ENCODE measurements around the gene DNAJA4.
A peak's percentile ranks its signal among the peaks of the same experiment; 100 is the strongest.

The DNAJA4 gene

GRCh38 chr15:78284758-78285157 lies 20.4 kb downstream of the DNAJA4 start:
- DNase-seq, result no peak

GRCh38 chr15:78290222-78290621 lies 25.9 kb downstream of the DNAJA4 start:
- DNase-seq, result no peak

DNA sequence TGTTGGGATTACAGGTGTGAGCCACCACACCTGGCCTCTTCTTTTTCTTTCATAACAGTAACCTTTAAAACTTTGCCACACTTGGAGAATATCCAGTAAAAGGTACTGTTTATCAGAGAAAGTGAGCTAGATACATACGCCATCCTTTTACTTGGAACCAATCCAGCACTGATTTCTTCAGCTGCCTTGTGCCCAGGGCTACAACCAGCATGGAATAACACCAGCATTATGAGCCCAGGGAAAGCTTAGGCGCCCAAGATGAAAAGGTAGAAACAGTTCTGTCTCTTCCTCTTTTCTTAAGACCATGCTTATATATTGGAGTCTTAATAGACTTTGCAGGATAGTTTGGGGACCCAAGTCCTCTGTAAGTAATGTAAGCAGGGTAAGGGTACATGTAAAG lies 26.7 kb downstream of the DNAJA4 start:
- DNase-seq, result no peak

- no peak for DNase-seq
These were observed 27.3 kb downstream of the DNAJA4 start for GRCh38 chr15:78291698-78292097.

GRCh38 chr15:78292219-78292618 lies 27.9 kb downstream of the DNAJA4 start:
- no peak for DNase-seq

- DNase-seq, result peak; percentile 88
These were observed 35.0 kb downstream of the DNAJA4 start, which contains the start of gene SKIC8 for GRCh38 chr15:78299101-78299930. Gene SKIC8 (minus strand): TSS chr15:78299609. CDS start chr15:78295686, 3,923 bp downstream.

DNA sequence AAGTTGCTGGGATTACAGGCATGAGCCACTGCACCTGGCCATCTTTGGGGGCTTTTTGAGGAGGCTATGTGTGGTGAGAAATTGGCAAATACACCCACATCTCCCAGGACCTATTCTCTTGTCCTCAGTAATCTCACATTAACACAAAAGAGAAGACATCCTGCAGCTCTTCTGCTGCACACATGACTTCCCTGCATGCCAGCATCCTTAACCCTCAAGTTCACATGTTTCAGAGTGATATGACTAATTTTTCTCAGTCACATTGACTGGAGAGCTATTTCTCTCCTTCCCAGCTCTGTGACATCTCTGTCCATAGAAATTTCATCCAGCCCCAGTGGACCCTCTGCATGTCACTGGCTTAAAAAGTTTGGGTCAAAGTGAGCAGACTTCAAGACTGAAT lies 37.0 kb downstream of the DNAJA4 start:
- no peak for DNase-seq

DNA sequence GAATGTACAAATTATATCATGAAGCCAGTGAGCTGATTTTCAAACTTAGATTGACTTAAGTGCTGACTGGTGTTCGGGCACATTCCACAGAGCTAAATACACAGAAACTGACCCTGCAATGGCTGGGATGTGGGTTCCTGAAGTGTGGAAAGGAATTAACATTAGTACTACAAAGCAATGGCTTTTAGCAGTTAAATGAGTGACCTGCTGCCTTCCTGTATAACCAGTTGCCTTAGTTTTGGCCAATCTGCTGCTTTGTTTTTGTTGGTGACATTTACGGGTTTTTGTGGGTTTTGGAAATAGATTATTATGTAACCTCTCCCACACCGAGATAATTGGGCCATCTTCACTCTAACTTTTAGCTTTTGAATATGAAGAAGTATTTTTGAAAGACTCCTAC lies 37.5 kb downstream of the DNAJA4 start:
- no peak for DNase-seq

GRCh38 chr15:78302579-78303312 lies 38.4 kb downstream of the DNAJA4 start:
- DNase-seq, result no peak

DNA sequence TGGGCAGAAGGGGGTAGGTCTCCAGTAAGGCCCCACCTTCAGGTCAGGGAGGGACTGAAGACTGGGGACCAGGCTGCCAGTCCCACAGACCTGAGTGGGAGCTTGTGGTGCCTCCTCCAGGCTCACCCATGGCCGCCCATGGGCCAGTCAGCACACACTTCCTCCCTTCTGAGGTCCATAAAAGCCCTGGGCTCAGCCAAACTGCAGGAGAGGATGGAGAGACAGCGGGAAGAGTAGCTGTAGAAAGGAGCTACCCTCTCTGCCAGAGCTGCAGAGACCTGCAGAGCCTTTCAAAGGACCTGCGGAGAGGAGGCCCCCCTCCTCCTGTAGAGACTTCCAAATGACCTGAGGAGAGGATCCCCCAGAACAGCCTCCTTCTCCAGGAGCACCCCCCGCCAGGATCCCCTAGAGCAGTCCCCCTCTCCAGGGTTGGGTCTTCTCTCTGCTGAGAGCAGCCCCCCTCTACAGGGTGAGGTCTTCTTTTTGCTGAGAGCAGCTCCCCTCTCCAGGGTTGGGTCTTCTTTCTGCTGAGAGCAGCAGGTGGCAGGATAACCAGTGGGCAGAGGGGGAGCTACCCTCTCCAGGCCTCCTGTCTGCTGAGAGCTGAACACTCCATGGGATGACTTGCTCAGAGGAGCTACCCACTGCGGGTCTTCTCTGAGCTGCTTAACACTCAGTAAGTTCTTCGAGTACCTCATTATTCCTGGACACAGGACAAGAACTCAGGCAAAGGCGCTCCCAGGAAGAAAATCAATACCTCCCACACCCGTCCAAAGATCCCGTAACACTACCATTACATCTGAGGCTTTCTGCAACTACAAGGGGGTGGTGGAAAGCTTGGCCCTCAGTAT lies 40.1 kb downstream of the DNAJA4 start:
- no peak for DNase-seq

DNA sequence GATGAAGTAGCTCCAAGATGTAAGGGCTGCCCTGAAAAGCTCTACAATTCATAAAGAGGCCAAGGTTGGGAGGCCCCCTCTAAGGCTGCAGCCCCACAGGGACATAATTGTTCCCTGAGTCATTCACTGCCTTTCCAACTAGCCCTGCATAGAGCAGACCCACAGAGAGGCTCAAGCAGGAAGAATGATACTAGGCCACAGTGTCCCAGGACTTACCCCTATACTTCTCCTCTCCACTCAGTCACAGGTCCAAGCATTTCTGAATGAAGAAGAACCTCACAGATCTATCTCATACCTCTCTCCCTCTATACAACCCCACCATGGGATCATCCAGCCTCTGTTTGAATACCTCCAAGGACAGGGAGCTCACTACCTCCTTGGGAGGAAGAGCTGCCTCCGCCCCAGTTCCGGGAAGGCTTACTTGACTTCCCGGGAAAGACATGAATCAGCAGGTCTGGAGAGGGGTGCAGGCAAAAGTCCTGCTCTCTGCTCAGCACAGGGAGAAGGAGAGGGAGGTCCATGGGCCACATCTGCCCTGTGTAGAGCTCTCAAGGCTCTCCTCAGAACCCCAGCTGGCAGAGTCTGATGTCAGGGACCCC lies 41.9 kb downstream of the DNAJA4 start:
- no peak for DNase-seq

GRCh38 chr15:78307976-78308375 lies 43.6 kb downstream of the DNAJA4 start:
- DNase-seq, result peak; percentile 6

- DNase-seq, result peak; percentile 40
These were observed 44.2 kb downstream of the DNAJA4 start for GRCh38 chr15:78308422-78309032.

- DNase-seq, result no peak
These were observed 46.9 kb downstream of the DNAJA4 start for GRCh38 chr15:78311292-78311691.

- DNase-seq, result no peak
These were observed 48.2 kb downstream of the DNAJA4 start for GRCh38 chr15:78312536-78312935.

DNA sequence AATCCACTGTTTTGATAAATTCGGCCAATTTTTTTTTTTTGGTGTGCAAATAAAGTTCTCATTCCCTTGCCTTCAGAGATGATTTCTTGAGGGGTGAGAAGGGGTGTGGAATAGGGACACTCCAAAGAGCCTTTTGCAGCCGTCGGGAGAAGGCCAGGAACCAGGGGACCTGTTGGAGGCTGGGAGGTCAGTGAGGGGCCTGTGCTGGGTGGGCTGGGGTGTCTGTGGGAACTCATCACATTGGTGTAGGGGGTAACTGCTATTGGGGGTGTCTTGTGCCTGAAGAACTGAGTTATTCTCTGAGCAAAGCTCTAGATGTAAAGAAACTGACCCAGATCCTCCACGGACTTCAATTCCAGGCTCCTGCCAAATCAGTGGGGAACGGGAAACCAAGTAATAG lies 48.6 kb downstream of the DNAJA4 start:
- no peak for DNase-seq

DNA sequence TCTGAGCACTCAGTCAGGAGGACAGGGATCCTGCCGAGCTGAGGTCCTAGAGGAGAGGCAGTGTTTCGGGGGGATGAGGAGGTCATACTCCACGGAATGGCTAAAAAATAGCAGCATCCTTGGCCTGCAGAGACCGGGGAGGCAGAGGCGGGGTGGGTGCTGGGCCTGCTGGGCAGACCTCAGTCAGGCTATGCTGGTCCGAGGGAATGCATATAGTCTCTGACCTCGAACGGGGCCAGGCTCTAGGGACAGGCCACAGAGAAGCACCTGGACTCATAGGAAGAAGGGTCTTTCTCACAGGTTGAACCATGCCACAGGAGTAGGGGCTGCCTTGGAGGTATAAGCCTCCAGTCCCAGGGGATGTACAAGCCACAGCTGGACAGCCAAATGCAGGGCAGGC lies 49.0 kb downstream of the DNAJA4 start:
- no peak for DNase-seq

DNA sequence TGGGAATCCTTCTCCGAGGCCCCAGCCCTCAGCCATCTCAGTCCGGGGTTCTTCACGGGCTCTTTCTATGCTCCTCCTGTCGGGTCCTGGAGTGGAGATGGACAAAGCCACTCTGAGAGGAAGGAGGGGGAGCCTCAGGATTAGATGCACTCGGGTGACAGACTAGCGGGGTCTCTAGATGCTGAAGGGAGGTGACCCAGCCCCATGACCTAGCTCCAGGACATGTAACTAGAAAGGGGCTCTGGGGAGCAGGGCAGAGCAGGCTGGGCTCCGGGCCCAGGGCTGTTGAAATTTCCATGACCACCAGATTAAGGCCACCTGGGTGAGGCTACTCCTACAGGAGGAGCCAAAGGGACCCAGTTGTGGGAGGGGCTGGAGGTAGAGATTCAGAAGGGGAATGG lies 49.8 kb downstream of the DNAJA4 start:
- DNase-seq, result no peak

- DNase-seq, result no peak
These were observed 51.4 kb downstream of the DNAJA4 start for GRCh38 chr15:78315686-78316282.

- DNase-seq, result no peak
These were observed 52.1 kb downstream of the DNAJA4 start for GRCh38 chr15:78316283-78317083.

Data from CD4-positive, alpha-beta T cell treated with Interferon gamma for 1 hour (primary cell).